Karpas-422 (cell line): ENCODE results near the gene PCSK5. TPM values are rescaled to one million over a fixed set of nuclear protein-coding genes. Genes with fewer than 3 reads are reported as not detected.
"Not testable (repeated sequence)": the region's sequence is repeated elsewhere in the genome, so short reads cannot be mapped to it uniquely, and the experiment has no call there.

ENCODE experiments used
- DNase-seq: peaks from one replicate; pipeline ENCODE4 v3.0.0-alpha.2; 2015
- H2AFZ ChIP-seq: fragments of 200-600 bp; sonication (generic); 2 replicates; pipeline ENCODE4 v1.6.1; 2014; ENCODE audit warnings: antibody characterized with exemption, low read length, mixed read lengths
- H3K27ac ChIP-seq: fragments of 200-600 bp; sonication (generic); 2 replicates; pipeline ENCODE4 v1.5.1; 2014; ENCODE audit warnings: mild to moderate bottlenecking, low read length, moderate library complexity
- H3K27me3 ChIP-seq: fragments of 200-600 bp; sonication (generic); 2 replicates; pipeline ENCODE4 v1.6.1; 2014; ENCODE audit warnings: low read length, mixed read lengths
- H3K36me3 ChIP-seq: fragments of 200-600 bp; sonication (generic); 2 replicates; pipeline ENCODE4 v1.6.1; 2014; ENCODE audit warnings: low read length, mixed read lengths; ENCODE audit not compliant: insufficient read depth
- H3K4me1 ChIP-seq: fragments of 200-600 bp; sonication (generic); 2 replicates; pipeline ENCODE4 v1.6.1; 2014; ENCODE audit warnings: mild to moderate bottlenecking, low read length, mixed read lengths
- H3K4me2 ChIP-seq: fragments of 200-600 bp; sonication (generic); 2 replicates; pipeline ENCODE4 v1.6.1; 2014; ENCODE audit warnings: low read length, low read depth, mild to moderate bottlenecking; ENCODE audit not compliant: poor library complexity, severe bottlenecking
- H3K4me3 ChIP-seq: fragments of 200-600 bp; sonication (generic); 2 replicates; pipeline ENCODE4 v1.5.1; 2014; ENCODE audit warnings: mild to moderate bottlenecking, antibody characterized with exemption, low read length, mixed read lengths
- H3K79me2 ChIP-seq: fragments of 200-600 bp; sonication (generic); 2 replicates; pipeline ENCODE4 v1.6.1; 2014; ENCODE audit warnings: mild to moderate bottlenecking, low read length, mixed read lengths
- H3K9ac ChIP-seq: fragments of 200-600 bp; sonication (generic); 2 replicates; pipeline ENCODE4 v1.6.0; 2014; ENCODE audit warnings: low read length
- H3K9me2 ChIP-seq: fragments of 200-600 bp; sonication (generic), shearing (Covaris generic); replicated peaks from 2 replicates; pipeline ENCODE4 v1.6.0; 2014; ENCODE audit warnings: mild to moderate bottlenecking, low read length, moderate library complexity; ENCODE audit not compliant: insufficient read depth
- H3K9me3 ChIP-seq: fragments of 300-700, 200-600 bp; sonication (generic); 2 replicates; pipeline ENCODE4 v1.6.1; 2014; ENCODE audit warnings: low read length, mixed read lengths
- H4K20me1 ChIP-seq: fragments of 200-600 bp; sonication (generic); 2 replicates; pipeline ENCODE4 v1.6.1; 2014; ENCODE audit warnings: mild to moderate bottlenecking, antibody characterized with exemption, low read length, low read depth; ENCODE audit not compliant: insufficient read depth
- total RNA-seq: library from RNA; depleted of rRNA; stranded (reverse); fragments of >200 nt; shearing (Covaris generic); gene quantifications from 2 replicates; pipeline ENCODE4 v1.2.3, GENCODE V29; 2014; ENCODE audit warnings: low replicate concordance

Gene PCSK5
- total RNA-seq, 1 experiment from 2014 or later, result not detected

DNA sequence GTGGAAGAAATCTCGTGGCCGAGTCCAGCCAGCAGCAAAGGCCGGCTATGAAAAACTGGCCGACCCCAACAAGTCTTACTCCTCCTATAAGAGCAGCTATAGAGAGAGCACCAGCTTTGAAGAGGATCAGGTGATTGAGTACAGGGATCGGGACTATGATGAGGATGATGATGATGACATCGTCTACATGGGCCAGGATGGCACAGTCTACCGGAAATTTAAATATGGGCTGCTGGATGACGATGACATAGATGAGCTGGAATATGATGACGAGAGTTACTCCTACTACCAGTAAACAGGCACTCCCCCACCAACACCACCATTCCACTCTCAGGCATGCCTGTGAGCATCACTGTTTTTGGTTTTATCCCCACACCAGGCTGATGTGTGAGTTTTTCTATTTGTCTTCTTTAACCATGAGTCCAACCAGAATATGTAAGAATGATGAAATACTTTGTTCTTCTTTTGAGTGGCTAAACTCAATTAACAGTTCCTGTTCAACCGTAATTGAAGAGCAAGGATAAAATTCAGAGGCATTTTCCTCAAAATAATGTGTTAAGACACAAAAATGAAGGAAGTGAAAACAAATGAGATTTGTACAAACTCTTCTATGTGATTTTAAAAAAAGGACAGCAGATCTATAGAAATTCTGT lies 468.3 kb downstream of the PCSK5 start:
- Histone ChIP-seq H3K9ac (no peak overlapping the region), H3K9me3 (no peaks in the 10 kb centered on the region), H3K4me1 (no peaks in the 10 kb centered on the region), H3K4me3 (no peak overlapping the region), H3K36me3 (no peaks in the 10 kb centered on the region), H3K27ac (no peak overlapping the region), H3K27me3 (no peaks in the 10 kb centered on the region), H2AFZ (no peak overlapping the region), H3K79me2 (no peaks in the 10 kb centered on the region), H3K4me2 (no peak overlapping the region), H3K9me2 (no peaks in the 10 kb centered on the region), H4K20me1 (no peaks in the 10 kb centered on the region)
- no peak for DNase-seq

DNA sequence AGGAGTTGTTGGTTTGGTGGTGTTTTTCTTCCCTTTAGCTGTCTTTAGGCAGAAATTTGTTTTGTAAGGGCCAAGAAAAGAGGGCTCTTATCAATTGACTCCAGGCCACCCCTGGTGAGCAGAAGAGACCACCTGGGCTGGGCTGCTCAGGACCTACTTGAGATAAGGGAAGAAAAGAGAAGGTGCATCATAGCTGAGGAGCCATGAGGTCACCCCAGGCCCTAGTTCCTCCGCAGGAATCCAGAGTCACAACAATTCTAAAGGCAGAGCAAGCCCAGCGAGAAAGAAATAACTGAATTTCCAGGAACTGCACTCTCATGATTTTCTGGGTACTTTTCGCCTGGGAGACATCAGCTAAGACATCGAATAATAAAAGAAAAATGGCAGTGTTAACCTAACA lies 468.9 kb downstream of the PCSK5 start:
- H3K9me2 ChIP-seq, result no peaks in the 10 kb centered on the region
- no peaks in the 10 kb centered on the region for H3K79me2 ChIP-seq
- no peak overlapping the region for H3K9ac ChIP-seq
- H3K9me3 ChIP-seq, result no peaks in the 10 kb centered on the region
- no peaks in the 10 kb centered on the region for H4K20me1 ChIP-seq
- no peak for DNase-seq
- H3K27me3 ChIP-seq, result no peaks in the 10 kb centered on the region
- H3K4me1 ChIP-seq, result no peaks in the 10 kb centered on the region
- H3K36me3 ChIP-seq, result no peaks in the 10 kb centered on the region
- no peak overlapping the region for H2AFZ ChIP-seq
- no peak overlapping the region for H3K4me3 ChIP-seq
- H3K27ac ChIP-seq, result no peak overlapping the region
- H3K4me2 ChIP-seq, result no peak overlapping the region

DNA sequence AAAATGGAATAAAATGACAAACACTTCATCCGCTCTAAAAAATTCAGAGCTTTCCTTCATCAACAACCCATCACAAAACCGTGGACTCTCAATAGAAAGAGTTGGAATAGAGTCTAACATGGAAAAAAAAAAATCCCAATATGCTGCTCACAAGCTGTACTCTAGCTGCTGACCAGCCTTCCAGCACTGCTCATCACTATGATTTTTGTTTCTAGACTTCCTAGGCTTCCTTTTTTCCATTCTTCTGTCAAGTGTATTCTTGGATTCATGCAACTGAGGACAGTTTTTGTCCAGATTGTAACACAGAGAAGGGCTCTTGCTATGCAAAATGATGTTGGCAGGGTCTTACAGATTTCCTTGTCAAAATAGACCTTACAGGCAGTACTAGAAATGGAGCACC lies 469.3 kb downstream of the PCSK5 start:
- no peaks in the 10 kb centered on the region for H3K9me3 ChIP-seq
- H3K4me3 ChIP-seq, result no peak overlapping the region
- no peaks in the 10 kb centered on the region for H4K20me1 ChIP-seq
- H3K9ac ChIP-seq, result no peak overlapping the region
- no peaks in the 10 kb centered on the region for H3K79me2 ChIP-seq
- H3K27me3 ChIP-seq, result no peaks in the 10 kb centered on the region
- H3K4me2 ChIP-seq, result no peak overlapping the region
- H2AFZ ChIP-seq, result no peak overlapping the region
- no peaks in the 10 kb centered on the region for H3K9me2 ChIP-seq
- no peak overlapping the region for H3K27ac ChIP-seq
- DNase-seq, result no peak
- H3K36me3 ChIP-seq, result no peaks in the 10 kb centered on the region
- H3K4me1 ChIP-seq, result no peaks in the 10 kb centered on the region

DNA sequence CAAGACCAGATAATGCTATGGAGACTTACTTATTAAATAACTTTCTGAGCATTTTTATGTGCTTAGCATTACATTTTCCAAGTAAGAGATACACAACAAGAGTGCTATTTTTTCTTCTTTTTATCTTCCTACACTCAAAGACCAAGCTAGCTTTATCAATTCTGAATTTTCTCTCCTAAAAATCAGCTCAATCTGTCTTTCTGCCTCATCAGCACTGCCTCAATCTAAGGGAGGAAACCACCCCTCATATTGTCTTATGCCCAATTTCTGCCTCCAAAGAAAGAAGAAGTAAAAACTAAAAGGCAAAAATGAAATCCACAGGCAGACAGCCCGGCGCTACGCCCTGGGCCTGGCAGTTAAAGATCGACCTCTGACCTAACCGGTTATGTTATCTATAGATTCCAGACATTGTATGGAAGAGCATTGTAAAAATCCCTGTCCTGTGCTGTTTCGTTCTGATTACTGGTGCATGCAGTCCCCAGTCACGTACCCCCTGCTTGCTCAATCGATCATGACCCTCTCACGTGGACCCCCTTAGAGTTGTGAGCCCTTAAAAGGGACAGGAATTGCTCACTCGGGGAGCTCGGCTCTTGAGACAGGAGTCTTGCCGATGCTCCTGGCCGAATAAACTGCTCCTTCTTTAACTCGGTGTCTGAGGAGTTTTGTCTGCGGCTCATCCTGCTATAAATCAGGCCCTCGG lies 472.0 kb downstream of the PCSK5 start:
- H3K27me3 ChIP-seq, H2AFZ ChIP-seq, H3K9me3 ChIP-seq, H3K79me2 ChIP-seq, DNase-seq, H3K36me3 ChIP-seq, H3K4me1 ChIP-seq, H3K9me2 ChIP-seq, H4K20me1 ChIP-seq, H3K27ac ChIP-seq, H3K9ac ChIP-seq, H3K4me3 ChIP-seq, H3K4me2 ChIP-seq: not testable (repeated sequence)

DNA sequence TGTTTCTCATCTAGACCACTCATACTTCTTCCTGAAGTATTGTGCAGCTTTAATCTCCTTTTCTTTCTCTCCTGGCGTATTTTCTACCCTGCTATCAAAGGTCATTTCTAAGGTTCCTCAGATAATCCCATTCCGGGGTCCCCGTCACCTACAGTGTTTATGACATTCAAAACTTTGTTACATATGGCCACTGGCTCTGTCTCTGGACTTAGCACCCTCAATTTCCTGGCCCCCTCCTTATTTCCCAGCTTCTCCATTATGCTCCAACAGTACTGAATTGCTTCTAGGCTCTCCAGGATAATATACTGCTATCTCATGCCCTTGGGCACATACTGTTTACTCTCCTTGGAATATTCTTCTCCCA lies 472.5 kb downstream of the PCSK5 start:
- Histone ChIP-seq H3K4me2 (no peak overlapping the region), H3K36me3 (no peaks in the 10 kb centered on the region), H3K79me2 (no peaks in the 10 kb centered on the region), H3K27ac (no peak overlapping the region), H3K4me3 (no peak overlapping the region), H4K20me1 (no peaks in the 10 kb centered on the region), H3K9me3 (no peaks in the 10 kb centered on the region), H3K4me1 (no peaks in the 10 kb centered on the region), H3K9me2 (no peaks in the 10 kb centered on the region), H3K9ac (no peak overlapping the region), H3K27me3 (no peaks in the 10 kb centered on the region), H2AFZ (no peak overlapping the region)
- DNase-seq, result no peak

DNA sequence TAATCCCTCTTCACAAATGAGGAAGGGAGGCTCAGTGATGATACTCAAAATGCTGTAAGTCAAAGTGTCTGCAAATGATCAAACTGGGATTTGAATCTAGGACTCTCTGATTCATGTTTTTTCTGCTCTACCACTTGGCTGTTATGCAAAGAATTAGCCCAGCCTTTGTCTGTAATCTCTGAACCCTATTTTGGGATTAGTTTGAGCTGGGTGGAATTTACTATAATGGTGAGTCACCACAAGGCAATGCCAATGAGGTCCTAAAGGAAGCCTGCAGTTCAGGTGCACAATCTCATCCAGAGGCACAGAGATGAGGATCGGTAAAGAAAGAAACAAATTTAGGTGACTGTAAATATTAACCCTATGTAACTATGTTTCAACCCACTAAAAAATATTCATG lies 474.6 kb downstream of the PCSK5 start:
- no peak overlapping the region for H3K27ac ChIP-seq
- no peaks in the 10 kb centered on the region for H4K20me1 ChIP-seq
- H2AFZ ChIP-seq, result no peak overlapping the region
- no peak overlapping the region for H3K9ac ChIP-seq
- H3K9me2 ChIP-seq, result no peaks in the 10 kb centered on the region
- H3K9me3 ChIP-seq, result no peaks in the 10 kb centered on the region
- DNase-seq, result no peak
- H3K4me1 ChIP-seq, result no peaks in the 10 kb centered on the region
- no peaks in the 10 kb centered on the region for H3K36me3 ChIP-seq
- no peaks in the 10 kb centered on the region for H3K79me2 ChIP-seq
- no peak overlapping the region for H3K4me3 ChIP-seq
- H3K4me2 ChIP-seq, result no peak overlapping the region
- no peaks in the 10 kb centered on the region for H3K27me3 ChIP-seq

DNA sequence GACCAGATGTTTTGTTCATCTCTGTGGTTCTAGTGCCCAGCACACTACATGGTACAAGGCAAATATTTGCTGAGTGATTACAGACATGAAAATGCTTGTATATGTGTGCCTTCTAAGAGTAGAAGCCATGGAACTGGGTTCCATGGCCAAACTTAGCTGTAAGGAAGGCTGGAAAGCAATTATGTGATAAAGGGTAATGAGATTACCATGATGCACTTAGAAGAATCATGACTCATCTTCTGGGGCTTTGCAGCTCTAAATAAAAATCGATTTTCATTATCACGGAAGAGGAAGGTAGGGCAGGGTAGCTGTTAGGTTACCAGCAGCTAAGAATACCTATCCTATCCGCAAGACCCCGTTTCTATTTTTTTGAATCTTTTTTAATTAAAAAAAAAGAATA lies 475.8 kb downstream of the PCSK5 start:
- no peak for DNase-seq
- Histone ChIP-seq H3K79me2 (no peaks in the 10 kb centered on the region), H3K9me2 (no peaks in the 10 kb centered on the region), H3K27me3 (no peaks in the 10 kb centered on the region), H3K27ac (no peak overlapping the region), H3K9me3 (no peaks in the 10 kb centered on the region), H4K20me1 (no peaks in the 10 kb centered on the region), H3K4me1 (no peaks in the 10 kb centered on the region), H3K9ac (no peak overlapping the region), H3K36me3 (no peaks in the 10 kb centered on the region), H3K4me2 (no peak overlapping the region), H2AFZ (no peak overlapping the region), H3K4me3 (no peak overlapping the region)

DNA sequence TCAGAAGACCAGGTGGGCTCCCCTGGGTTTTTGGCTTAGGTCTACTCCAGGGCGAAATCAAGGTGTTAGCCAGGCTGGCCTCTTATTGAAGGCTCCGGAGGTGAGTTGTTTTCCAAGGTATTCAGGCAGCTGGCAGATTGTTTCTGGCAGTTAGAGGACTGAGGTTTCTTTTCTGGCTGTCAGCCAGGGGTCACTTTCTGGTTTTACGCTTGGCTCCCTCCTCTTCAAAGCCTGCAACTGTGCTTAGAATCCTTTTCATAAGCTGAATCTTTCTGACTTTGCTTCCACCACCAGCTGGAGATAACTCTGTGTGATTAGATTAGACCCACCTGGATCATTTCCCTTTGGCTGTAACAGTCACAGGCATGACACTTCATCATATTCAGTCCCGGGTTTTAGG lies 479.1 kb downstream of the PCSK5 start:
- Histone ChIP-seq H3K36me3 (no peaks in the 10 kb centered on the region), H4K20me1 (no peaks in the 10 kb centered on the region), H3K4me3 (no peak overlapping the region), H3K9ac (no peak overlapping the region), H3K9me3 (no peaks in the 10 kb centered on the region), H3K27ac (no peak overlapping the region), H3K27me3 (no peaks in the 10 kb centered on the region), H3K4me1 (no peaks in the 10 kb centered on the region), H3K4me2 (no peak overlapping the region), H3K9me2 (no peaks in the 10 kb centered on the region), H2AFZ (no peak overlapping the region), H3K79me2 (no peaks in the 10 kb centered on the region)
- DNase-seq, result no peak
